Heart left ventricle (tissue), 16 donors: ENCODE measurements around the gene RHPN2. TPM values are rescaled to one million over a fixed set of nuclear protein-coding genes. Genes with fewer than 3 reads are reported as not detected.
A peak's percentile ranks its signal among the peaks of the same experiment; 100 is the strongest.
"Not testable (repeated sequence)": the region's sequence is repeated elsewhere in the genome, so short reads cannot be mapped to it uniquely, and the experiment has no call there.

Experiments
- ATAC-seq, 4 donors: fragments of 200-7000 bp; cut with Tn5 transposase; one replicate each; pipeline ENCODE4 v1.9.1; 2020 to 2022; ENCODE audit warnings: moderate library complexity in 4 of 4, mild to moderate bottlenecking in 3 of 4, moderate number of reproducible peaks in 1 of 4
- DNase-seq, 5 donors: peaks; one replicate each; pipeline ENCODE4 v3.0.0-alpha.2; 2020
- H3K27ac ChIP-seq, 12 donors: fragments of 200-600 bp; sonication (generic) in 4 of 12; one replicate each; pipeline versions ENCODE4 v1.5.0 to v1.8.0; 2016 to 2022; ENCODE audit warnings: mild to moderate bottlenecking in 2 of 12
- H3K27me3 ChIP-seq, 9 donors: fragments of 200-600 bp; sonication (generic) in 2 of 9; one replicate each; pipeline versions ENCODE4 v1.5.1 to v1.8.0; 2016 to 2022; ENCODE audit warnings: mild to moderate bottlenecking in 3 of 9
- H3K36me3 ChIP-seq, 9 donors: fragments of 200-600 bp; sonication (generic) in 2 of 9; one replicate each; pipeline versions ENCODE4 v1.5.0 to v1.8.0; 2018 to 2022; ENCODE audit warnings: mild to moderate bottlenecking in 2 of 9
- H3K4me1 ChIP-seq, 12 donors: fragments of 200-600 bp; sonication (generic) in 4 of 12; one replicate each; pipeline versions ENCODE4 v1.5.0 to v1.8.0; 2016 to 2022; ENCODE audit warnings: mild to moderate bottlenecking in 3 of 12
- H3K4me3 ChIP-seq, 12 donors: fragments of 200-600 bp; sonication (generic) in 4 of 12; one replicate each; pipeline versions ENCODE4 v1.5.0 to v1.8.0; 2017 to 2022; ENCODE audit warnings: mild to moderate bottlenecking in 9 of 12, moderate library complexity in 4 of 12
- H3K9me3 ChIP-seq, 12 donors: fragments of 200-600 bp; sonication (generic) in 4 of 12; one replicate each; pipeline versions ENCODE4 v1.5.0 to v1.8.0; 2016 to 2022; ENCODE audit warnings: mild to moderate bottlenecking in 1 of 12
- POLR2A ChIP-seq, 2 donors: fragments of 450-650 bp; IDR thresholded peaks; one replicate each; pipeline ENCODE4 v1.6.1; 2017; ENCODE audit warnings: antibody characterized with exemption in 2 of 2, mild to moderate bottlenecking in 2 of 2, moderate library complexity in 2 of 2
- WGBS, 4 donors: extraction: QIAGEN DNeasy Blood & Tissue Kit in 2 of 4; methylation state at CpG; one replicate each; pipeline versions ENCODE4 v1.1.5 to v1.1.7; 2013 to 2018; 5-methylcytosine and 5-hydroxymethylcytosine counted together
- intact Hi-C, 10 donors: fragments of 100-400 bp; cut with DNase I; formaldehyde crosslinking; loops; one replicate each; pipeline versions ENCODE4 v1.11.1 to v1.14.2; 2022
- polyA plus RNA-seq, 2 donors: library from polyadenylated mRNA; stranded (reverse); fragments of 200-250 nt; gene quantifications; one replicate each; pipeline ENCODE4 v1.2.3, GENCODE V29; 2013
- total RNA-seq, 9 donors: library from RNA; depleted of rRNA in 2 of 9; stranded (reverse); fragments of >200 nt in 2 of 9; fragmentation: NEBNext Ultra II Directional in 3 of 9; extraction: Animal tissue kit (Norgen Biotek cat#: 25700) in 3 of 9; gene quantifications; one replicate each; pipeline versions ENCODE4 v1.1.0 to v1.2.4, GENCODE V29; 2016 to 2023
- TF ChIP-seq, protein P1 (sequence below), 12 donors: fragments of 200-600 bp; sonication (generic) in 4 of 12; IDR thresholded peaks; one replicate each; pipeline versions ENCODE4 v1.5.0 to v1.8.0; 2018 to 2022; ENCODE audit warnings: antibody characterized with exemption in 12 of 12, mild to moderate bottlenecking in 5 of 12
- donor health status: ischemic (EF 13 %, LVEDD 7.1; RV severe dilation, severe dysfunction).
- donor health status: healthy with polysubstance abuse.
- donor health status: DM: no; HTN: yes; CAD: no.
- donor health status: DM: no; HTN: no; CAD: no.
- donor health status: ischemic (EF 25% LVEDD 6.9; RV normal size, moderate dysfunction).
- donor health status: ischemic (EF 25% LVEDD 5.7; RV mildly dilated, moderate dysfunction).
- donor health status: healthy.
- donor health status: DM: yes; HTN: yes; CAD: no.
- donor health status: ischemic (EF 35%, LVEDD 5.7; RV mildly dilated, moderate dysfunction).
- donor health status: nonischemic (EF 11% LVEDD 7.7; RV severe dilation, severe dysfunction).
- donor health status: DM: yes; HTN: yes; CAD: no.
- donor health status: PGD.
- donor health status: ischemic (EF 29% LVEDD 5.4; RV normal size, mild dysfunction).
- donor health status: nonischemic (EF 23%, LVEDD 6.1; RV moderate dilation, normal function).

The RHPN2 gene
- total and polyA plus RNA-seq, 11 donors, result 0.35 to 3.7 (median 1.9) TPM

DNA sequence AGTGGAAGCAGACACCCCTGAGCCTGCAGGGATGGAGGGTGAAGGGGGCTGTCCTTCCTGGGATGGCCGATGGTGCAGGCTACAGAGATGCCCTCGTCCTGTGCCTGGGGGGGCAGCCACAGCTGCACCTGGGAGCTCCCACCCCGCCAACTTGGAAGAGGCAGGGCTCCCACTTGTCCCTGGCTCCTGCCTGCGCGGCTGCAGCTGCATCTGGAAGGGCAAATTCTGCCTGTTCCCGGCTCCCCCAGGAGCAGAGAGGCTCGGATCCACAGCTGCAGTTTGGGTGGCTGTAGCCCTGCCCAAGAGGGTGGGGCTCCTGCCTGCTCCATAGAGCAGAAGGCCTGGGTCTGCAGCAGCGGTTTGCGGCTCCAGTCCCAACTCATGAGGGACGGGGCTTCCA is 95.1 kb downstream of the RHPN2 start:
- Histone ChIP-seq H3K36me3 (peaks cover 0 to 29% (median 19%) of the 10 kb centered on the region in 9 donors), H3K27me3 (no peaks in the 10 kb centered on the region), H3K4me3 (no peak overlapping the region), H3K4me1 (peaks cover 0 to 22% (median 10%) of the 10 kb centered on the region in 12 donors), H3K27ac (no peak overlapping the region), H3K9me3 (no peaks in the 10 kb centered on the region)
- ATAC-seq, result no peak
- no peak for DNase-seq
- TF ChIP-seq POLR2A (IDR thresholded peaks at IDR 0.05), result no peak
- TF ChIP-seq, protein P1, sequence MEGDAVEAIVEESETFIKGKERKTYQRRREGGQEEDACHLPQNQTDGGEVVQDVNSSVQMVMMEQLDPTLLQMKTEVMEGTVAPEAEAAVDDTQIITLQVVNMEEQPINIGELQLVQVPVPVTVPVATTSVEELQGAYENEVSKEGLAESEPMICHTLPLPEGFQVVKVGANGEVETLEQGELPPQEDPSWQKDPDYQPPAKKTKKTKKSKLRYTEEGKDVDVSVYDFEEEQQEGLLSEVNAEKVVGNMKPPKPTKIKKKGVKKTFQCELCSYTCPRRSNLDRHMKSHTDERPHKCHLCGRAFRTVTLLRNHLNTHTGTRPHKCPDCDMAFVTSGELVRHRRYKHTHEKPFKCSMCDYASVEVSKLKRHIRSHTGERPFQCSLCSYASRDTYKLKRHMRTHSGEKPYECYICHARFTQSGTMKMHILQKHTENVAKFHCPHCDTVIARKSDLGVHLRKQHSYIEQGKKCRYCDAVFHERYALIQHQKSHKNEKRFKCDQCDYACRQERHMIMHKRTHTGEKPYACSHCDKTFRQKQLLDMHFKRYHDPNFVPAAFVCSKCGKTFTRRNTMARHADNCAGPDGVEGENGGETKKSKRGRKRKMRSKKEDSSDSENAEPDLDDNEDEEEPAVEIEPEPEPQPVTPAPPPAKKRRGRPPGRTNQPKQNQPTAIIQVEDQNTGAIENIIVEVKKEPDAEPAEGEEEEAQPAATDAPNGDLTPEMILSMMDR (IDR thresholded peaks at IDR 0.05), result no peak
- intact Hi-C loops, result no loop called here
- 90 to 94% (median 92%) methylated on average over 5 to 10 of the region's 10 CpGs for WGBS, 4 donors

DNA sequence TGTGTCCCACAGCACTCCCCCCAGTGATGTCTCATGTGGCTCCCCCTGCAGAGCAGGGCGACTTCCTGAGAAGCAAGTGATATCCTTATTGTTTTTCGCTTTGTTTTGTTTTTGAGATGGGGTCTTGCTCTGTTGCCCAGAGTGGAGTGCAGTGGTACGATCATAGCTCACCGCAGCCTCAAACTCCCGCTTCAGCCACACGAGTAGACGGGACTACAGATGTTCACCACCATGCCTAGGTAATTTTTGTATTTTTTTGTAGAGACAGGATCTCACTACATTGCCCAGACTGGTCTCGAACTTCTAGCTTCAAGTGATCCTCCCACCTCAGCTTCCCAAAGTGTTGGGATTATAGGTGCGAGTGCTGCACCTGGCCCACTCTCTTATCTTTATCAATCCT is 97.9 kb downstream of the RHPN2 start:
- no peak overlapping the region for H3K27ac ChIP-seq
- H3K27me3 ChIP-seq, result no peaks in the 10 kb centered on the region
- 94 to 98% (median 95%) methylated on average over 9 of the region's 9 CpGs for WGBS, 4 donors
- H3K9me3 ChIP-seq, result no peaks in the 10 kb centered on the region
- TF ChIP-seq POLR2A (IDR thresholded peaks at IDR 0.05), result no peak
- TF ChIP-seq, protein P1 (IDR thresholded peaks at IDR 0.05), result no peak
- H3K36me3 ChIP-seq, result peaks cover 0 to 54% (median 43%) of the 10 kb centered on the region in 9 donors
- DNase-seq (no peak), ATAC-seq (no peak)
- intact Hi-C loops, result no loop called here
- H3K4me1 ChIP-seq, result peaks cover 0 to 19% (median 9%) of the 10 kb centered on the region in 12 donors
- no peak overlapping the region for H3K4me3 ChIP-seq

DNA sequence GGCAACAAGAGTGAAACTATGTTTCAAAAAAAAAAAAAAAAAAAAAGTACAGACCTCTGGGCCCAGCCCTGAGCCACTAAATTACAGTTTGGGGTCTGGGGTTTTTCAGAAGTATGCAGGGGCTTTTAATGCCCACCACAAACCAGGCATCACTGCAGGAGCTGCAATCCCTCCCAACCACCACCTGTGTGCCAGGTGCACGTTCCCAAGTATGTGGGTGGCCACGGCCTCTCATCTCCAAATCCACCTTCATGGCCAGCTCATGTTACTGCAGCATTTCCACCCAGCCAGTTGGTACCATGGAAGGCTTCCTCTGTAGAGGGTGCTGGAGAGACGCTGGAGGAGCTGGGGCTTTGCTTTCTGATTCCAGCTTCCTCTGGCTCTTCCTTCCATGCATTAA is 119.4 kb downstream of the RHPN2 start:
- H3K9me3 ChIP-seq, result no peaks in the 10 kb centered on the region
- DNase-seq (no peak), ATAC-seq (no peak)
- intact Hi-C loops, result no loop called here
- no peaks in the 10 kb centered on the region for H3K27me3 ChIP-seq
- no peak for TF ChIP-seq POLR2A (IDR thresholded peaks at IDR 0.05)
- peaks cover 0 to 94% (median 68%) of the 10 kb centered on the region in 9 donors for H3K36me3 ChIP-seq
- H3K4me1 ChIP-seq, result no peaks in the 10 kb centered on the region
- no peak overlapping the region for H3K27ac ChIP-seq
- no peak overlapping the region for H3K4me3 ChIP-seq
- WGBS, 4 donors, result 65 to 91% (median 81%) methylated on average over 3 of the region's 3 CpGs

DNA sequence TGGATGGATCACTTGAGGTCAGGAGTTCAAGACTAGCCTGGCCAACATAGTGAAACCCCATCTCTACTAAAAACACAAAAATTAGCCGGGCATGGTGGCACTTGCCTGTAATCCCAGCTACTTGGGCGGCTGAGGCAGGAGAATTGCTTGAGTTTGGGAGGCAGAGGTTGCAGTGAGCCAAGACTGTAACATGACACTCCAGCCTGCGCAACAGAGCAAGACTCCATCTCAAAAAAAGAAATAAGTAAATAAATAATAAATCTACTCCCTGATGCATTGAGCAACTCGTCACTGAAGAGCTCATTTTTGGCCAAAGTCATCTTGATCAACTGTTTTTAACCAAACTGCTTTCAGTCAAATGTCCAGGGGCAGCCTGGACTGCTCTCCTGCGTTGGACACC is 123.4 kb downstream of the RHPN2 start:
- 91 to 99% (median 96%) methylated on average over 5 of the region's 5 CpGs for WGBS, 4 donors
- ATAC-seq, intact Hi-C loops: not testable (repeated sequence)

DNA sequence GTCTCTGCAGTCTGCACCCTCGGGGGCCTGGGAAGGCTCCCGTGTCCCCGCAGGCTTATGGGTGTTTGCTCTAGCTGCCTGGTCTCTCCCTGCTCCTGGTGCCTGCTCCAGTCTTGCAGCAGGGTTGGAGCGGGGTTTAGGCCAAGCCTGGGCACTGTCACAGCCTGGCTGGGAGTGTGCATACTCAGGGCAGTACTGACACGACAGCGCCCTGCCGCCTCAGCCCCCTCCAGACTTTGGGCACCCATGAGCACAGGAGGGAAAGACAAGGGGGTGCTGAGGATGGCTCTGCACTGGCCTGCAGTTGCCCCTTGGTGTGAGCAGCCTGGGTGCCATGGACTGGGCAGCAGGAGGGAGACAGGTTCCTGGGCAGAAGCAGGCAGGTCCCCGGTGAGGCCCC is 128.6 kb downstream of the RHPN2 start:
- peak in 1 of 4 donors; percentile 22 for ATAC-seq
- H3K36me3 ChIP-seq, result peaks cover 0 to 88% (median 44%) of the 10 kb centered on the region in 9 donors
- no peak overlapping the region for H3K27ac ChIP-seq
- H3K4me1 ChIP-seq, result no peaks in the 10 kb centered on the region
- peaks cover 0 to 4% (median 0%) of the 10 kb centered on the region in 12 donors for H3K9me3 ChIP-seq
- H3K4me3 ChIP-seq, result no peak overlapping the region
- intact Hi-C loops, result no loop called here
- H3K27me3 ChIP-seq, result no peaks in the 10 kb centered on the region
- 86 to 96% (median 94%) methylated on average over 3 to 8 of the region's 8 CpGs for WGBS, 4 donors
- DNase-seq, result no peak
- TF ChIP-seq, protein P1 (IDR thresholded peaks at IDR 0.05), result no peak
- no peak for TF ChIP-seq POLR2A (IDR thresholded peaks at IDR 0.05)

More for the DNA sequence above, 123.4 kb downstream of the RHPN2 start:
- not testable (repeated sequence) for H3K27me3 ChIP-seq, H3K4me1 ChIP-seq, H3K9me3 ChIP-seq, H3K27ac ChIP-seq, H3K4me3 ChIP-seq, DNase-seq
- peaks cover 0 to 91% (median 58%) of the 10 kb centered on the region in 9 donors for H3K36me3 ChIP-seq
